NT2/D1 (cell line): ENCODE data around the gene TTLL11.

Source experiments
- SUZ12 ChIP-seq: IDR thresholded peaks from 2 replicates; pipeline ENCODE4 v1.6.1; 2011; ENCODE audit not compliant: insufficient read length, insufficient read depth; ENCODE audit errors: extremely low read depth
- YY1 ChIP-seq: IDR thresholded peaks from 2 replicates; pipeline ENCODE4 v1.6.1; 2011; ENCODE audit not compliant: insufficient read length, insufficient read depth
- ZNF274 ChIP-seq: IDR thresholded peaks from 2 replicates; pipeline ENCODE4 v1.6.1; 2011; ENCODE audit warnings: mild to moderate bottlenecking, low read depth, low read length

DNA sequence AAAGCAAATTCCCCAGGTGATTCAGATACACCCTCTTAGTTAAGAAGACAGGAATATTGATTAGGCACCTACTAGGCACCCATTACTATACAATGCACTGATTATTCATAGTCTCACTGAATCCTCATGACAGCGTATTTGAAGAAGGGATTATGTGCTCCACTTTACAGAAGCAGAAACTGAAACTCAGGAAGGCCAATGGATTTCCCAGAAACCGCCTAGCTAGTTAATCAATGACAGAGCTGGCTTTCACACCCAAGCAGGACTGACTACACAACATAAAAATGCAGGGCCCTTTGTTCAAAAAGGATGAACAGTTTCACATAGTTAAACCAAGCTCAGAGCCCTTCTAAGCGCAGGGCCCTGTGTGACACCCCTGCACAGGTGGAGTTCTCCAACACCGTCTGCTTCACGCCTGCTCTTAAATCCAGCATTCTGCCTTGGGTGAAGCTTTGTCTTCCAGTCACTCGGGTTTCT is 117.3 kb downstream of the TTLL11 start:
- TF ChIP-seq ZNF274 (no peak), YY1 (no peak), SUZ12 (no peak)
